Measurements from ENCODE around the gene IL24.

IL24 gene

GRCh38 chr1:206890125-206891060, 6.8 kb upstream of the IL24 start:
- DNase-seq (no peak), ATAC-seq (peak; percentile 70)
- Mint-ChIP-seq H3K9me3 (no peaks in the 10 kb centered on the region), H3K4me3 (no peak overlapping the region), H3K36me3 (ENCODE audit: low read depth) (no peaks in the 10 kb centered on the region), H3K27me3 (no peaks in the 10 kb centered on the region), H3K27ac (peak overlapping the region; percentile 24), H3K4me1 (peaks cover 60% of the 10 kb centered on the region)

- H3K9me3 Mint-ChIP-seq = no peaks in the 10 kb centered on the region
- peaks cover 70% of the 10 kb centered on the region for H3K4me1 Mint-ChIP-seq
- no peak for ATAC-seq
- no peak overlapping the region for H3K27ac Mint-ChIP-seq
- H3K27me3 Mint-ChIP-seq = no peaks in the 10 kb centered on the region
- DNase-seq = no peak
- no peaks in the 10 kb centered on the region for H3K36me3 Mint-ChIP-seq (ENCODE audit: low read depth)
- no peak overlapping the region for H3K4me3 Mint-ChIP-seq
Observed at GRCh38 chr1:206891412-206891811, 5.8 kb upstream of the IL24 start.

GRCh38 chr1:206892351-206892984, 4.8 kb upstream of the IL24 start:
- DNase-seq (no peak), ATAC-seq (peak; percentile 50)
- H3K36me3 Mint-ChIP-seq (ENCODE audit: low read depth) = no peaks in the 10 kb centered on the region
- H3K27me3 Mint-ChIP-seq = no peaks in the 10 kb centered on the region
- H3K9me3 Mint-ChIP-seq = no peaks in the 10 kb centered on the region
- H3K4me3 Mint-ChIP-seq = no peak overlapping the region
- H3K4me1 Mint-ChIP-seq = peaks cover 81% of the 10 kb centered on the region
- H3K27ac Mint-ChIP-seq = no peak overlapping the region

- Mint-ChIP-seq H3K4me1 (peaks cover 90% of the 10 kb centered on the region), H3K27me3 (no peaks in the 10 kb centered on the region), H3K36me3 (ENCODE audit: low read depth) (no peaks in the 10 kb centered on the region), H3K27ac (no peak overlapping the region), H3K4me3 (no peak overlapping the region), H3K9me3 (no peaks in the 10 kb centered on the region)
- DNase-seq (no peak), ATAC-seq (no peak)
Observed at GRCh38 chr1:206893380-206893779, 3.9 kb upstream of the IL24 start.

- H3K27me3 Mint-ChIP-seq = no peaks in the 10 kb centered on the region
- H3K27ac Mint-ChIP-seq = peak overlapping the region; percentile 76
- ATAC-seq = no peak
- no peak overlapping the region for H3K4me3 Mint-ChIP-seq
- no peaks in the 10 kb centered on the region for H3K9me3 Mint-ChIP-seq
- no peaks in the 10 kb centered on the region for H3K36me3 Mint-ChIP-seq (ENCODE audit: low read depth)
- DNase-seq = no peak
- peaks cover 93% of the 10 kb centered on the region for H3K4me1 Mint-ChIP-seq
Observed at GRCh38 chr1:206895325-206895724, 1.9 kb upstream of the IL24 start.

GRCh38 chr1:206895837-206896242, 1.4 kb upstream of the IL24 start:
- no peaks in the 10 kb centered on the region for H3K9me3 Mint-ChIP-seq
- peak overlapping the region; percentile 76 for H3K27ac Mint-ChIP-seq
- ATAC-seq (no peak), DNase-seq (no peak)
- no peak overlapping the region for H3K4me3 Mint-ChIP-seq
- no peaks in the 10 kb centered on the region for H3K27me3 Mint-ChIP-seq
- H3K36me3 Mint-ChIP-seq (ENCODE audit: low read depth) = peaks cover 1% of the 10 kb centered on the region
- peaks cover 93% of the 10 kb centered on the region for H3K4me1 Mint-ChIP-seq

- H3K27ac Mint-ChIP-seq = peak overlapping the region; percentile 89
- no peak overlapping the region for H3K4me3 Mint-ChIP-seq
- ATAC-seq (no peak), DNase-seq (no peak)
- no peaks in the 10 kb centered on the region for H3K9me3 Mint-ChIP-seq
- peaks cover 3% of the 10 kb centered on the region for H3K36me3 Mint-ChIP-seq (ENCODE audit: low read depth)
- H3K27me3 Mint-ChIP-seq = no peaks in the 10 kb centered on the region
- H3K4me1 Mint-ChIP-seq = peaks cover 93% of the 10 kb centered on the region
Observed at GRCh38 chr1:206896261-206896660, 982 bp upstream of the IL24 start.

GRCh38 chr1:206898089-206898914, 1.1 kb downstream of the IL24 start:
- Mint-ChIP-seq H3K27me3 (no peaks in the 10 kb centered on the region), H3K36me3 (ENCODE audit: low read depth) (peaks cover 18% of the 10 kb centered on the region), H3K4me3 (peak overlapping the region; percentile 72), H3K9me3 (no peaks in the 10 kb centered on the region), H3K27ac (peak overlapping the region; percentile 35), H3K4me1 (peaks cover 91% of the 10 kb centered on the region)
- DNase-seq = no peak
- no peak for ATAC-seq

- ATAC-seq = no peak
Observed at GRCh38 chr1:206898915-206899431, 1.7 kb downstream of the IL24 start.

GRCh38 chr1:206899717-206900116, 2.5 kb downstream of the IL24 start:
- Mint-ChIP-seq H3K4me1 (peaks cover 92% of the 10 kb centered on the region), H3K27me3 (no peaks in the 10 kb centered on the region), H3K9me3 (no peaks in the 10 kb centered on the region), H3K4me3 (no peak overlapping the region), H3K36me3 (ENCODE audit: low read depth) (peaks cover 32% of the 10 kb centered on the region), H3K27ac (no peak overlapping the region)
- ATAC-seq (no peak), DNase-seq (no peak)

More at GRCh38 chr1:206898915-206899431, 1.7 kb downstream of the IL24 start:
- Mint-ChIP-seq H3K36me3 (ENCODE audit: low read depth) (peaks cover 25% of the 10 kb centered on the region), H3K27me3 (no peaks in the 10 kb centered on the region), H3K9me3 (no peaks in the 10 kb centered on the region), H3K27ac (peak overlapping the region; percentile 35), H3K4me3 (peak overlapping the region; percentile 72), H3K4me1 (peaks cover 90% of the 10 kb centered on the region)
- no peak for DNase-seq

- Mint-ChIP-seq H3K4me3 (no peak overlapping the region), H3K4me1 (peaks cover 93% of the 10 kb centered on the region), H3K36me3 (ENCODE audit: low read depth) (peaks cover 37% of the 10 kb centered on the region), H3K27ac (peak overlapping the region; percentile 12), H3K27me3 (no peaks in the 10 kb centered on the region), H3K9me3 (no peaks in the 10 kb centered on the region)
- DNase-seq = no peak
- ATAC-seq = no peak
Observed at GRCh38 chr1:206900149-206900548, 2.9 kb downstream of the IL24 start.

GRCh38 chr1:206901944-206902343, 4.7 kb downstream of the IL24 start:
- Mint-ChIP-seq H3K4me3 (no peak overlapping the region), H3K4me1 (peaks cover 92% of the 10 kb centered on the region), H3K36me3 (ENCODE audit: low read depth) (peaks cover 43% of the 10 kb centered on the region), H3K27me3 (no peaks in the 10 kb centered on the region), H3K27ac (no peak overlapping the region), H3K9me3 (no peaks in the 10 kb centered on the region)
- DNase-seq = no peak
- ATAC-seq = no peak

- peaks cover 43% of the 10 kb centered on the region for H3K36me3 Mint-ChIP-seq (ENCODE audit: low read depth)
- DNase-seq (no peak), ATAC-seq (no peak)
- peaks cover 91% of the 10 kb centered on the region for H3K4me1 Mint-ChIP-seq
- no peak overlapping the region for H3K4me3 Mint-ChIP-seq
- no peak overlapping the region for H3K27ac Mint-ChIP-seq
- H3K27me3 Mint-ChIP-seq = no peaks in the 10 kb centered on the region
- H3K9me3 Mint-ChIP-seq = no peaks in the 10 kb centered on the region
Observed at GRCh38 chr1:206902702-206903101, 5.5 kb downstream of the IL24 start.

- ATAC-seq (no peak), DNase-seq (no peak)
- Mint-ChIP-seq H3K27me3 (no peaks in the 10 kb centered on the region), H3K9me3 (no peaks in the 10 kb centered on the region), H3K27ac (peak overlapping the region; percentile 61), H3K36me3 (ENCODE audit: low read depth) (peaks cover 48% of the 10 kb centered on the region), H3K4me3 (no peak overlapping the region), H3K4me1 (peaks cover 89% of the 10 kb centered on the region)
Observed at GRCh38 chr1:206903687-206904086, 6.4 kb downstream of the IL24 start.

Data from activated naive CD8-positive, alpha-beta T cell treated with anti-CD3 and anti-CD28 coated beads, Interleukin-2, amount 50 U/mL, for 24 hours (primary cell).